A549 (cell line): ENCODE results near the gene MVP. TPM values are rescaled to one million over a fixed set of nuclear protein-coding genes. Genes with fewer than 3 reads are reported as not detected.

Source experiments
- ATAC-seq, 2 experiments: fragments of 200-7000 bp in 1 of 2; fragments of >200 bp in 1 of 2; cut with Nextera tagmentation in 1 of 2; cut with Tn5 transposase in 1 of 2; 3 replicates each; pipeline versions ENCODE4 v1.8.0 to v1.9.1; 2018 to 2020; ENCODE audit warnings: mild to moderate bottlenecking in 1 of 2, moderate library complexity in 1 of 2
- CTCF ChIA-PET: fragments of 300-600 bp; sonication (Branson Sonifier 250); formaldehyde crosslinking; extraction: SDS; loops from one replicate; lab custom pipeline; 2021; ENCODE audit warnings: antibody characterized with exemption, inconsistent platforms; lab: Yijun Ruan, JAX
- POLR2A ChIA-PET: fragments of 350-600 bp; formaldehyde crosslinking; extraction: SDS; loops from one replicate; lab custom pipeline; 2021; ENCODE audit warnings: antibody characterized with exemption, inconsistent platforms; lab: Yijun Ruan, JAX
- DNase-seq, 2 experiments: peaks; one replicate each; pipeline versions ENCODE4 v3.0.0 to v3.0.0-alpha.2; 2011 to 2016; ENCODE audit warnings: low read depth in 1 of 2, low spot score in 1 of 2
- FAIRE-seq: peaks from 2 replicates; lab custom pipeline; 2011; peaks lifted over from hg19 to GRCh38; lab: Jason Lieb, UNC
- H3K27ac ChIP-seq, 2 experiments: fragments of >200 bp; sonication (Bioruptor Twin); formaldehyde crosslinking; 3 replicates each; pipeline ENCODE4 v1.5.1; 2016 to 2017
- H3K4me1 ChIP-seq: fragments of >200 bp; sonication (Bioruptor Twin); formaldehyde crosslinking; 3 replicates; pipeline ENCODE4 v1.6.1; 2016
- H3K4me2 ChIP-seq: fragments of >200 bp; sonication (Bioruptor Twin); formaldehyde crosslinking; 3 replicates; pipeline ENCODE4 v1.6.1; 2016
- H3K4me3 ChIP-seq: fragments of >200 bp; sonication (Bioruptor Twin); formaldehyde crosslinking; 3 replicates; pipeline ENCODE4 v1.5.1; 2016
- H3K9me3 ChIP-seq: fragments of >200 bp; sonication (Bioruptor Twin); formaldehyde crosslinking; 3 replicates; pipeline ENCODE4 v1.6.1; 2016
- CBX2 ChIP-seq: fragments of 200-600 bp; sonication (generic); IDR thresholded peaks from 2 replicates; pipeline ENCODE4 v1.6.1; 2016; ENCODE audit warnings: low read depth, mild to moderate bottlenecking, borderline replicate concordance
- CEBPB ChIP-seq, 2 experiments: fragments of >200 bp in 1 of 2; sonication (Bioruptor Twin) in 1 of 2; formaldehyde crosslinking in 1 of 2; IDR thresholded peaks; 2 replicates each; pipeline ENCODE4 v1.6.1; 2012 to 2016
- CHD2 ChIP-seq: fragments of 150-350 bp; IDR thresholded peaks from 2 replicates; pipeline ENCODE4 v1.6.1; 2014; ENCODE audit warnings: low read length; ENCODE audit not compliant: partially characterized antibody
- CHD4 ChIP-seq: fragments of 200-600 bp; sonication (generic); IDR thresholded peaks from 2 replicates; pipeline ENCODE4 v1.6.1; 2016; ENCODE audit warnings: antibody characterized with exemption, mild to moderate bottlenecking, borderline replicate concordance
- EHMT2 ChIP-seq: fragments of 200-600 bp; sonication (generic); IDR thresholded peaks from 2 replicates; pipeline ENCODE4 v1.6.1; 2016; ENCODE audit warnings: antibody characterized with exemption, low read depth, mild to moderate bottlenecking, moderate library complexity
- EP300 ChIP-seq, 2 experiments: fragments of >200 bp; sonication (Bioruptor Twin); formaldehyde crosslinking; IDR thresholded peaks; 2 replicates in 1 of 2; 3 replicates in 1 of 2; pipeline ENCODE4 v1.6.1; 2016 to 2017
- FOSB ChIP-seq: fragments of 250-450 bp; sonication (Bioruptor Pico); IDR thresholded peaks from 2 replicates; pipeline ENCODE4 v1.5.0; 2020; ENCODE audit warnings: mild to moderate bottlenecking, moderate library complexity
- FOSL2 ChIP-seq, 2 experiments: fragments of 450-650 bp in 1 of 2; fragments of >200 bp in 1 of 2; sonication (Bioruptor Twin) in 1 of 2; formaldehyde crosslinking; IDR thresholded peaks; 2 replicates each; pipeline versions ENCODE4 v1.5.0 to v1.6.1; 2016 to 2020; ENCODE audit warnings: mild to moderate bottlenecking in 1 of 2, moderate library complexity in 1 of 2
- FOXS1 ChIP-seq: fragments of 250-450 bp; sonication (Bioruptor Pico); IDR thresholded peaks from 2 replicates; pipeline ENCODE4 v1.5.0; 2020; ENCODE audit warnings: mild to moderate bottlenecking, moderate library complexity
- GATA3 ChIP-seq: IDR thresholded peaks from 2 replicates; pipeline ENCODE4 v1.6.1; 2012; ENCODE audit warnings: borderline replicate concordance
- HES2 ChIP-seq: fragments of >200 bp; sonication (Bioruptor Twin); formaldehyde crosslinking; IDR thresholded peaks from 2 replicates; pipeline ENCODE4 v1.6.1; 2016
- HOXB13 ChIP-seq: fragments of 250-450 bp; sonication (Bioruptor Pico); IDR thresholded peaks from 2 replicates; pipeline ENCODE4 v1.5.0; 2020; ENCODE audit warnings: low read depth, mild to moderate bottlenecking, moderate library complexity
- JUNB ChIP-seq: fragments of >200 bp; sonication (Bioruptor Twin); formaldehyde crosslinking; IDR thresholded peaks from 2 replicates; pipeline ENCODE4 v1.6.1; 2016
- KDM1A ChIP-seq: fragments of 200-600 bp; sonication (generic); IDR thresholded peaks from 2 replicates; pipeline ENCODE4 v1.6.1; 2016; ENCODE audit warnings: low read depth, mild to moderate bottlenecking
- MAX ChIP-seq: IDR thresholded peaks from 2 replicates; pipeline ENCODE4 v1.6.1; 2012
- MAZ ChIP-seq: fragments of 150-350 bp; IDR thresholded peaks from 2 replicates; pipeline ENCODE4 v1.6.1; 2014; ENCODE audit warnings: antibody characterized with exemption, low read depth, low read length, borderline replicate concordance
- MYC ChIP-seq: IDR thresholded peaks from 2 replicates; pipeline ENCODE4 v1.6.1; 2012; ENCODE audit warnings: mild to moderate bottlenecking, inconsistent platforms, low read length, improper control_type of control experiment, borderline replicate concordance
- NFE2L2 ChIP-seq: fragments of 150-350 bp; conservative IDR thresholded peaks from 2 replicates; pipeline ENCODE4 v1.6.1; 2014; ENCODE audit warnings: low read length
- NR3C1 ChIP-seq: fragments of >200 bp; sonication (Bioruptor Twin); formaldehyde crosslinking; IDR thresholded peaks from 3 replicates; pipeline ENCODE4 v1.6.1; 2017
- PHF8 ChIP-seq: fragments of 200-600 bp; sonication (generic); IDR thresholded peaks from 2 replicates; pipeline ENCODE4 v1.6.1; 2016; ENCODE audit warnings: low read depth, mild to moderate bottlenecking, antibody characterized with exemption, moderate library complexity, borderline replicate concordance
- POLR2A ChIP-seq: IDR thresholded peaks from 2 replicates; pipeline ENCODE4 v1.6.1; 2012; ENCODE audit warnings: mild to moderate bottlenecking, low read length
- POLR2AphosphoS2 ChIP-seq: conservative IDR thresholded peaks from 2 replicates; pipeline ENCODE4 v1.6.1; 2012; ENCODE audit warnings: low read length, improper control_type of control experiment, inconsistent platforms
- RAD21 ChIP-seq, 2 experiments: fragments of >200 bp in 1 of 2; sonication (Bioruptor Twin) in 1 of 2; formaldehyde crosslinking in 1 of 2; IDR thresholded peaks in 1 of 2; conservative IDR thresholded peaks in 1 of 2; 2 replicates in 1 of 2; 3 replicates in 1 of 2; pipeline ENCODE4 v1.6.1; 2012 to 2018; ENCODE audit warnings: inconsistent platforms in 1 of 2
- RARB ChIP-seq: fragments of 250-450 bp; sonication (Bioruptor Pico); IDR thresholded peaks from 2 replicates; pipeline ENCODE4 v1.8.0; 2021; ENCODE audit warnings: mild to moderate bottlenecking, moderate library complexity
- RNF2 ChIP-seq: fragments of 200-600 bp; sonication (generic); IDR thresholded peaks from 2 replicates; pipeline ENCODE4 v1.6.1; 2016; ENCODE audit warnings: low read depth, mild to moderate bottlenecking, antibody characterized with exemption, moderate library complexity, borderline replicate concordance
- SMC3 ChIP-seq: fragments of >200 bp; sonication (Bioruptor Twin); formaldehyde crosslinking; IDR thresholded peaks from 3 replicates; pipeline ENCODE4 v1.6.1; 2018; ENCODE audit warnings: inconsistent platforms
- TP53 ChIP-seq: fragments of 250-450 bp; sonication (Bioruptor Pico); IDR thresholded peaks from 2 replicates; pipeline ENCODE4 v1.5.0; 2021; ENCODE audit warnings: mild to moderate bottlenecking, moderate library complexity
- USF2 ChIP-seq: fragments of 450-650 bp; IDR thresholded peaks from 2 replicates; pipeline ENCODE4 v1.6.1; 2014; ENCODE audit warnings: antibody characterized with exemption
- ZFP36 ChIP-seq: fragments of 450-650 bp; IDR thresholded peaks from 2 replicates; pipeline ENCODE4 v1.6.1; 2014; ENCODE audit warnings: borderline replicate concordance; ENCODE audit not compliant: partially characterized antibody
- ZNF302 ChIP-seq: fragments of 250-450 bp; sonication (Bioruptor Pico); IDR thresholded peaks from 2 replicates; pipeline ENCODE4 v1.9.0; 2021; ENCODE audit warnings: inconsistent platforms, mild to moderate bottlenecking, moderate library complexity
- ZSCAN20 ChIP-seq: fragments of 250-450 bp; sonication (Bioruptor Pico); IDR thresholded peaks from 2 replicates; pipeline ENCODE4 v1.8.0; 2022; ENCODE audit warnings: mild to moderate bottlenecking, moderate library complexity
- WGBS: methylation state at CpG from one replicate; pipeline ENCODE4 v1.1.6; 2017; ENCODE audit errors: missing lambda C conversion rate; 5-methylcytosine and 5-hydroxymethylcytosine counted together
- polyA plus RNA-seq, 4 experiments: library from polyadenylated mRNA; depleted of rRNA in 3 of 4; stranded (reverse); fragments of >200 nt; fragmentation: RNase III in 1 of 4; extraction: RNeasy Plus Mini Kit Qiagen cat#74134 plus additional on column Dnase treatment in 1 of 4; gene quantifications; 2 replicates in 3 of 4; 3 replicates in 1 of 4; pipeline ENCODE4 v1.2.3, GENCODE V29; 2011 to 2017
- TF ChIP-seq, protein P1 (sequence below): IDR thresholded peaks from 2 replicates; pipeline ENCODE4 v1.6.1; 2012

The MVP gene
- polyA plus RNA-seq, 2 of the 4 experiments (the other 2 are of a cell fraction), result 73.3 to 106 TPM

- ChIA-PET CTCF (interaction anchor here (0.7 to 1.9 kb wide), 5 partner anchors 11 to 40 kb away, joined by 3 to 7 read pairs (median 3); partner anchors contain the start of gene CDIPT), POLR2A (no interaction called here)
- TF ChIP-seq TP53 (CRISPR knock-in tag), result no peak
- TF ChIP-seq NFE2L2, result no peak
- TF ChIP-seq MAZ, result no peak
- no peak for TF ChIP-seq POLR2A
- TF ChIP-seq EHMT2, result no peak
- TF ChIP-seq HOXB13, result no peak
- TF ChIP-seq CHD2, result no peak
- TF ChIP-seq FOSB, result no peak
- no peak for TF ChIP-seq ZNF302 (CRISPR knock-in tag)
- no peak for TF ChIP-seq POLR2AphosphoS2
- no peak for TF ChIP-seq SMC3
- no peak for TF ChIP-seq RAD21 (conservative IDR thresholded peaks at IDR 0.05 in 1 of 2, IDR thresholded peaks at IDR 0.05 in 1 of 2)
- TF ChIP-seq CBX2, result no peak
- TF ChIP-seq HES2, result no peak
- TF ChIP-seq FOXS1, result no peak
- TF ChIP-seq MYC, result no peak
- no peak for TF ChIP-seq ZFP36
- no peak for TF ChIP-seq CHD4
- no peak for TF ChIP-seq FOSL2 (IDR thresholded peaks at IDR 0.05)
- no peak for TF ChIP-seq FOSL2 (CRISPR knock-in tag; IDR thresholded peaks at IDR 0.05)
- TF ChIP-seq RARB (CRISPR knock-in tag), result no peak
- no peak overlapping the region for H3K27ac ChIP-seq
- no peak overlapping the region for H3K4me3 ChIP-seq
- no peak for ATAC-seq
- 0 out of 3 replicates have a peak, but pooled peaks cover 3% of the 10 kb centered on the region for H3K4me1 ChIP-seq
- H3K4me2 ChIP-seq, result no peak overlapping the region
- no peak for FAIRE-seq
- WGBS, result 95% methylated on average over 14 of the region's 14 CpGs
- H3K9me3 ChIP-seq, result no peaks in the 10 kb centered on the region
- no peak for DNase-seq
Measured at GRCh38 chr16:29878172-29878571, 57.9 kb downstream of the MVP start.

DNA sequence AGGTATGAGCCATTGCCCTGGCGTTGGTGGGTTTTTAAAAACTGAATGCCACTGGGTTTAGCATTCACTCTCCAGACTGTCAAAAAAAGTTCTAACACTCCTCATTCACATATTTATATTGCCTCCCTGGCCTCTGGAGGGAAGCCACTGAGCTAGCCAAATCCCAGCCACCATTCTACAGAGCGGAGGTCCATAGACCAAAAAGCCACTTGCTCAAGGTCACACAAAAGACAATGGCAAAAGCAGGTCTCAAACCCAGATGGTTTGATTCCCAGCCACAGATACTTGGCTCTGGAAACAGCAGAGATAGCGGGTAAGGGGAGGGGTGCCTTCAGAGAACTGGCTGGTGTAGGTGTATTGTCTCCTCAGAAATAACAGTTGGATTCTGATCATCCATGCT lies 60.8 kb downstream of the MVP start:
- CTCF ChIA-PET, result interaction anchor here (0.6 to 1.8 kb wide), 7 partner anchors 18 to 181 kb away, joined by 3 to 5 read pairs (median 3); partner anchors contain the start of genes CDIPT and MVP
- DNase-seq, result no peak
- Histone ChIP-seq H3K27ac (no peak overlapping the region), H3K4me3 (no peak overlapping the region), H3K4me2 (no peak overlapping the region), H3K9me3 (no peaks in the 10 kb centered on the region), H3K4me1 (0 out of 3 replicates have a peak, but pooled peaks cover 3% of the 10 kb centered on the region)
- ATAC-seq, result no peak
- 82% methylated on average over 3 of the region's 3 CpGs for whole genome bisulfite sequencing
- no peak for FAIRE-seq
- POLR2A ChIA-PET, result no interaction called here
- TF ChIP-seq PHF8 (no peak), GATA3 (no peak), ZSCAN20 (CRISPR knock-in tag) (no peak), POLR2A (no peak), CBX2 (no peak), USF2 (no peak), POLR2AphosphoS2 (no peak), CEBPB (IDR thresholded peaks at IDR 0.05) (no peak), RAD21 (conservative IDR thresholded peaks at IDR 0.05 in 1 of 2, IDR thresholded peaks at IDR 0.05 in 1 of 2) (no peak), RNF2 (no peak), CHD2 (no peak), MAX (no peak), ZNF302 (CRISPR knock-in tag) (no peak), KDM1A (no peak), FOSL2 (IDR thresholded peaks at IDR 0.05) (no peak), FOSL2 (CRISPR knock-in tag; IDR thresholded peaks at IDR 0.05) (no peak), JUNB (no peak), NR3C1 (no peak), EP300 (IDR thresholded peaks at IDR 0.05) (no peak)
- TF ChIP-seq, protein P1, sequence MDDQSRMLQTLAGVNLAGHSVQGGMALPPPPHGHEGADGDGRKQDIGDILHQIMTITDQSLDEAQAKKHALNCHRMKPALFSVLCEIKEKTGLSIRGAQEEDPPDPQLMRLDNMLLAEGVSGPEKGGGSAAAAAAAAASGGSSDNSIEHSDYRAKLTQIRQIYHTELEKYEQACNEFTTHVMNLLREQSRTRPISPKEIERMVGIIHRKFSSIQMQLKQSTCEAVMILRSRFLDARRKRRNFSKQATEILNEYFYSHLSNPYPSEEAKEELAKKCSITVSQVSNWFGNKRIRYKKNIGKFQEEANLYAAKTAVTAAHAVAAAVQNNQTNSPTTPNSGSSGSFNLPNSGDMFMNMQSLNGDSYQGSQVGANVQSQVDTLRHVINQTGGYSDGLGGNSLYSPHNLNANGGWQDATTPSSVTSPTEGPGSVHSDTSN, result no peak
